Transverse colon (tissue), 4 donors: ENCODE data around the gene WWC1. TPM values are rescaled to one million over a fixed set of nuclear protein-coding genes. Genes with fewer than 3 reads are reported as not detected.

Experiments used
- DNase-seq: peaks from one replicate; pipeline ENCODE4 v3.0.0-alpha.2; 2019
- H3K27ac ChIP-seq, 4 donors: fragments of 200-600 bp; sonication (generic); 2 replicates each; pipeline ENCODE4 v1.5.1; 2016 to 2018; ENCODE audit warnings: inconsistent platforms in 4 of 4
- H3K27me3 ChIP-seq: fragments of 200-600 bp; sonication (generic); 2 replicates; pipeline ENCODE4 v1.5.1; 2017; ENCODE audit warnings: inconsistent platforms
- H3K36me3 ChIP-seq, 4 donors: fragments of 200-600 bp; sonication (generic); 2 replicates each; pipeline ENCODE4 v1.5.1; 2017 to 2019; ENCODE audit warnings: inconsistent platforms in 4 of 4
- H3K4me1 ChIP-seq, 4 donors: fragments of 200-600 bp; sonication (generic); 2 replicates each; pipeline ENCODE4 v1.5.1; 2017 to 2020; ENCODE audit warnings: inconsistent platforms in 4 of 4
- H3K4me3 ChIP-seq, 4 donors: fragments of 200-600 bp; sonication (generic); 1 replicate in 1 of 4; 2 replicates in 3 of 4; pipeline versions ENCODE4 v1.5.1 to v1.6.1; 2017 to 2019; ENCODE audit warnings: inconsistent platforms in 4 of 4
- H3K9me3 ChIP-seq, 2 donors: fragments of 200-600 bp; sonication (generic); 2 replicates each; pipeline ENCODE4 v1.5.1; 2017 to 2019; ENCODE audit warnings: inconsistent platforms in 2 of 2
- EP300 ChIP-seq: sonication (generic); formaldehyde crosslinking; IDR thresholded peaks from one replicate; pipeline ENCODE4 v1.6.1; 2017; ENCODE audit warnings: antibody characterized with exemption, low read depth
- POLR2A ChIP-seq: fragments of 450-650 bp; IDR thresholded peaks from one replicate; pipeline ENCODE4 v1.6.1; 2016; ENCODE audit warnings: antibody characterized with exemption, mild to moderate bottlenecking, moderate library complexity
- POLR2AphosphoS5 ChIP-seq, 3 donors: sonication (generic); formaldehyde crosslinking; IDR thresholded peaks; one replicate each; pipeline ENCODE4 v1.6.1; 2016; ENCODE audit warnings: antibody characterized with exemption in 3 of 3
- WGBS, 2 donors: methylation state at CpG; one replicate each; pipeline ENCODE4 v1.1.5; 2018; ENCODE audit warnings: low coverage in 1 of 2; 5-methylcytosine and 5-hydroxymethylcytosine counted together
- in situ Hi-C, 4 donors: fragments of 200-750 bp; cut with MboI; loops; one replicate each; pipeline versions ENCODE4 v1.15.0 to v1.15.1; 2017; ENCODE audit warnings: low sequenced_read_pairs in 3 of 4, low pct_ligation_motif_present in 1 of 4, low pct_unique_long_range_greater_than_20kb in 1 of 4
- intact Hi-C: fragments of 100-400 bp; cut with DNase I; formaldehyde crosslinking; loops from one replicate; pipeline ENCODE4 v1.15.1; 2023; ENCODE audit warnings: low total_unique reads
- total RNA-seq, 4 donors: library from RNA; depleted of rRNA; stranded (reverse); fragments of >200 nt; gene quantifications; one replicate each; pipeline ENCODE4 v1.1.0, GENCODE V29; 2016
- TF ChIP-seq, protein P1 (sequence below), 5 experiments: fragments of 200-600 bp in 3 of 5; fragments of 450-650 bp in 2 of 5; sonication (generic) in 3 of 5; IDR thresholded peaks; 1 replicate in 2 of 5; 2 replicates in 3 of 5; pipeline ENCODE4 v1.5.1; 2016 to 2017; ENCODE audit warnings: antibody characterized with exemption in 5 of 5, inconsistent platforms in 3 of 5, mild to moderate bottlenecking in 2 of 5, moderate library complexity in 1 of 5

The WWC1 gene
- total RNA-seq, 4 donors from 2014 or later: 10.1 to 34.8 (median 16.8) TPM

DNA sequence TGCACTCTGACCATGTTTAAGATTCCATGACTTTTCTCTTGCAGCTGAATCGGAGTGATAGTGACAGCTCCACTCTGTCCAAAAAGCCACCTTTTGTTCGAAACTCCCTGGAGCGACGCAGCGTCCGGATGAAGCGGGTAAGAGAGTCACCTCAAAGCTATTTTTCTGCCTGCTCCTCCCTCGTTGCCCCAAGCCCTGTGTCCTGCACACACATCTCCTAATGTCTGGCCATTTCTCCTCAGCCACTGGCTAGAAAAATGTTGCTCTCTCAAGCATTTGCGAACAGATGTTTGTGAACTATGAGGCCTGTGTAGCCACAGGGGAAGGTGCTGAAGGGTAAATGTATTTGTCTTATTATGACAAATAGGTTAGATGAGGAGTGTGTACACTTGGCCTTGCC lies 169.2 kb downstream of the WWC1 start:
- in situ Hi-C loops (no loop called here), intact Hi-C loops (no loop called here)
- WGBS, 2 donors: 89 to 91% methylated on average over 7 to 9 of the region's 9 CpGs
- Histone ChIP-seq H3K27me3 (no peaks in the 10 kb centered on the region), H3K36me3 (no peaks in the 10 kb centered on the region), H3K9me3 (no peaks in the 10 kb centered on the region), H3K4me3 (no peak overlapping the region), H3K27ac (no peak overlapping the region), H3K4me1 (no peaks in the 10 kb centered on the region)
- TF ChIP-seq POLR2A: no peak
- TF ChIP-seq, protein P1, sequence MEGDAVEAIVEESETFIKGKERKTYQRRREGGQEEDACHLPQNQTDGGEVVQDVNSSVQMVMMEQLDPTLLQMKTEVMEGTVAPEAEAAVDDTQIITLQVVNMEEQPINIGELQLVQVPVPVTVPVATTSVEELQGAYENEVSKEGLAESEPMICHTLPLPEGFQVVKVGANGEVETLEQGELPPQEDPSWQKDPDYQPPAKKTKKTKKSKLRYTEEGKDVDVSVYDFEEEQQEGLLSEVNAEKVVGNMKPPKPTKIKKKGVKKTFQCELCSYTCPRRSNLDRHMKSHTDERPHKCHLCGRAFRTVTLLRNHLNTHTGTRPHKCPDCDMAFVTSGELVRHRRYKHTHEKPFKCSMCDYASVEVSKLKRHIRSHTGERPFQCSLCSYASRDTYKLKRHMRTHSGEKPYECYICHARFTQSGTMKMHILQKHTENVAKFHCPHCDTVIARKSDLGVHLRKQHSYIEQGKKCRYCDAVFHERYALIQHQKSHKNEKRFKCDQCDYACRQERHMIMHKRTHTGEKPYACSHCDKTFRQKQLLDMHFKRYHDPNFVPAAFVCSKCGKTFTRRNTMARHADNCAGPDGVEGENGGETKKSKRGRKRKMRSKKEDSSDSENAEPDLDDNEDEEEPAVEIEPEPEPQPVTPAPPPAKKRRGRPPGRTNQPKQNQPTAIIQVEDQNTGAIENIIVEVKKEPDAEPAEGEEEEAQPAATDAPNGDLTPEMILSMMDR (IDR thresholded peaks at IDR 0.05): no peak
- TF ChIP-seq POLR2AphosphoS5 (IDR thresholded peaks at IDR 0.05): no peak
- no peak for TF ChIP-seq EP300
- no peak for DNase-seq

DNA sequence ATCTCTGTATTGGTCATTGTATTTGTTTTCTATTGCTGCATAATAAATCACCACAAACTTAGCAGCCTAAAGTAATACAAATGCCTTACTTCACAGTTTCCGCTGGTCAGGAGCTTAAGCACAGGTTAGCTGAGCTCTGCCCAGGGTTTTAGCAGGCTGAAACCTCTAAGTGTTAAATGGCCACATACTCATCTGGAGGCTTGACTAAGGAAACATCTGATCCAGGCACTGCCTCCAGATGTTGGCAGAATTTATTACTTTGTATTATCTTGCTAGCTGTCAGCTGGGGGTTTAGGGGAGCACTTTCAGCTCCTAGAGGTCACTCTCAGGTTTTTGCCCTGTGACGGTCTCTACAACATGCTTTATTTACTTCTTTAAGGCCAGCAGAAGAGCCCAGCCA lies 171.6 kb downstream of the WWC1 start:
- Histone ChIP-seq H3K27ac (no peak overlapping the region), H3K4me3 (no peak overlapping the region), H3K27me3 (no peaks in the 10 kb centered on the region), H3K9me3 (no peaks in the 10 kb centered on the region), H3K4me1 (no peaks in the 10 kb centered on the region), H3K36me3 (no peaks in the 10 kb centered on the region)
- intact Hi-C loops: no loop called here
- TF ChIP-seq POLR2AphosphoS5 (IDR thresholded peaks at IDR 0.05) (no peak), POLR2A (no peak), EP300 (no peak)
- WGBS, 2 donors: 90 to 95% methylated on average over 2 of the region's 2 CpGs
- in situ Hi-C loops: no loop called here
- no peak for DNase-seq

DNA sequence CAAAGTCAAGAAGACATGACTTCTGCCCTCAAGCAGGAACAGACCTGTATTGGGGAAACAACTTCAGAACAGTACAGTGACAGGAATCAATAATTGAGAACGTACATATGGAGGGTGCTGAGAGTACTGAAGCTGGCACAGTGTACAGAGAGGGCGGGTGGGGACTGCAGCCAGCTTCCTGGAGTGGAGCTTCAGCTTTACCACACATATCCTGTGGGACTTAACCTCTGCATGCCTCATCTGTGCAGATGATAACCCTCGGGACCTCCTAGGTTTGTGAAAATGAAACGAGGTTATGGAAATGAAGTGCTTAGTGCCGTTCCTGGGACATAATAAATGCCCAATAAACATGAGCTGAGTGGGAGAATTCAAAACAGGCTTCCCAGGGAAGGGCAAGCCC lies 172.8 kb downstream of the WWC1 start:
- no peak overlapping the region for H3K4me3 ChIP-seq
- intact Hi-C loops: no loop called here
- no peaks in the 10 kb centered on the region for H3K36me3 ChIP-seq
- WGBS, 2 donors: 60% methylated on average over 5 of the region's 5 CpGs; no CpG with 5 or more reads in 1 of the 2 donors
- H3K27me3 ChIP-seq: no peaks in the 10 kb centered on the region
- in situ Hi-C loops: no loop called here
- H3K27ac ChIP-seq: no peak overlapping the region
- H3K4me1 ChIP-seq: no peaks in the 10 kb centered on the region
- no peak for DNase-seq
- H3K9me3 ChIP-seq: no peaks in the 10 kb centered on the region
- TF ChIP-seq POLR2A (no peak), POLR2AphosphoS5 (IDR thresholded peaks at IDR 0.05) (no peak), EP300 (no peak)
- TF ChIP-seq, protein P1 (IDR thresholded peaks at IDR 0.05): no peak

DNA sequence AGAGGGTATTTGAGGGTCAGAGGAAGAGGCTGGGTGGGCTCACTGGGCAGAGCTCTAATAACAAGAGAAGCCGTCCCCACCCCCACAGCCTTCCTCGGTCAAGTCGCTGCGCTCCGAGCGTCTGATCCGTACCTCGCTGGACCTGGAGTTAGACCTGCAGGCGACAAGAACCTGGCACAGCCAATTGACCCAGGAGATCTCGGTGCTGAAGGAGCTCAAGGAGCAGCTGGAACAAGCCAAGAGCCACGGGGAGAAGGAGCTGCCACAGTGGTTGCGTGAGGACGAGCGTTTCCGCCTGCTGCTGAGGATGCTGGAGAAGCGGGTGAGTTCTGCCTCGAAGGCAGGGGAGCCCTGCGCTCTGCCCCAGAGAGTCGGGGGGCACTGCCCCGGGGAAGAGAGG lies 173.2 kb downstream of the WWC1 start:
- Histone ChIP-seq H3K4me3 (no peak overlapping the region), H3K27me3 (no peaks in the 10 kb centered on the region), H3K36me3 (no peaks in the 10 kb centered on the region), H3K4me1 (no peaks in the 10 kb centered on the region), H3K27ac (no peak overlapping the region), H3K9me3 (no peaks in the 10 kb centered on the region)
- in situ Hi-C loops (no loop called here), intact Hi-C loops (no loop called here)
- TF ChIP-seq EP300 (no peak), POLR2A (no peak)
- TF ChIP-seq, protein P1 (IDR thresholded peaks at IDR 0.05): no peak
- DNase-seq: no peak
- WGBS, 2 donors: 90 to 91% methylated on average over 7 to 19 of the region's 20 CpGs

DNA sequence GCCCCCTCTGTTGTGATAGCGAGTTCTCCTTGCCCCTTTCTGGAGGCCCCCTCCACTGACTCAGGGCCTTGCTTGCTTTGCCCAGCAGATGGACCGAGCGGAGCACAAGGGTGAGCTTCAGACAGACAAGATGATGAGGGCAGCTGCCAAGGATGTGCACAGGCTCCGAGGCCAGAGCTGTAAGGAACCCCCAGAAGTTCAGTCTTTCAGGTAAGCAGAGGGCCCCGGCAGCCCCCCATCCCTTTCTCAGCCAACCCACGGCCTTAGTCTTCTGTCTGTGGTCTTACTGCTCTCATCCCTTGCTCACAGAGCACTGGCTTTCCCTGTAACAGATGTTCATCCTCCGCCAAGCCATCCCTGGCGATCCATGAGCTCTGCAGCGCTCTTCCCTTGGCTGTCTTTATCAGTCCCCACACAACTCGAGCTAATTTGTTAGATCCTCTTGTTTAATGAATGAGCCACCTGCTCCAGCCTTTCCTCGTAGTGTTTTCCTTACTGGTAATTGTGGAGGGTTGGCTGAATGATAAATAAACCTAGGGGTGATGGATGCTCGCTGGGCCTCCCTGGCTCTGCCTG lies 176.4 kb downstream of the WWC1 start:
- WGBS, 2 donors: 85% methylated on average over 12 of the region's 12 CpGs; no CpG with 5 or more reads in 1 of the 2 donors
- intact Hi-C loops: no loop called here
- Histone ChIP-seq H3K27ac (no peak overlapping the region), H3K36me3 (no peaks in the 10 kb centered on the region), H3K4me1 (no peaks in the 10 kb centered on the region), H3K4me3 (no peak overlapping the region), H3K9me3 (no peaks in the 10 kb centered on the region), H3K27me3 (no peaks in the 10 kb centered on the region)
- no peak for DNase-seq
- in situ Hi-C loops: no loop called here
- no peak for TF ChIP-seq POLR2AphosphoS5 (IDR thresholded peaks at IDR 0.05)
- TF ChIP-seq EP300: no peak
- TF ChIP-seq, protein P1 (IDR thresholded peaks at IDR 0.05): no peak
- TF ChIP-seq POLR2A: no peak
